GM12878 (cell line): ENCODE results near the gene ZNF689. TPM values are rescaled to one million over a fixed set of nuclear protein-coding genes. Genes with fewer than 3 reads are reported as not detected.
A peak's percentile ranks its signal among the peaks of the same experiment; 100 is the strongest.

Experiments
- ATF3 ChIP-seq: IDR thresholded peaks from 2 replicates; pipeline ENCODE4 v1.6.1; 2011; ENCODE audit warnings: low read depth, mild to moderate bottlenecking, low read length, moderate library complexity, borderline replicate concordance; ENCODE audit errors: extremely low read depth
- IRF4 ChIP-seq: IDR thresholded peaks from 2 replicates; pipeline ENCODE4 v1.6.1; 2011; ENCODE audit warnings: low read depth, low read length
- NR2C2 ChIP-seq: IDR thresholded peaks from 2 replicates; pipeline ENCODE4 v1.6.1; 2011; ENCODE audit warnings: borderline replicate concordance, low read depth; ENCODE audit not compliant: control insufficient read depth, insufficient read length
- REST ChIP-seq: IDR thresholded peaks from 2 replicates; pipeline ENCODE4 v1.6.1; 2012; ENCODE audit warnings: mild to moderate bottlenecking, low read depth, low read length
- polyA plus RNA-seq, 11 experiments: library from polyadenylated mRNA; depleted of rRNA in 4 of 11; unstranded in 6 of 11; stranded (reverse) in 5 of 11; fragments of >200 nt; fragmentation: Nextera tagmentation in 4 of 11; fragmentation: Illumina TruSeq in 1 of 11; extraction: Ambion mirVana in 4 of 11; extraction: Trizol in 1 of 11; gene quantifications; 1 replicate in 1 of 11; 2 replicates in 10 of 11; pipeline versions ENCODE4 v1.2.1 to v1.2.3, GENCODE V29; 2011 to 2016; ENCODE audit warnings: inconsistent platforms in 2 of 11, missing spikeins in 2 of 11, low read depth in 1 of 11
- total RNA-seq, 4 experiments: library from RNA; depleted of rRNA in 3 of 4; stranded (reverse); fragments of >200 nt in 3 of 4; fragmentation: Illumina TruSeq in 1 of 4; extraction: Trizol in 1 of 4; gene quantifications; 2 replicates each; pipeline versions ENCODE4 v1.2.1 to v1.2.3, GENCODE V29; 2013 to 2021

The ZNF689 gene
- total and polyA plus RNA-seq, 10 of the 15 experiments (the other 5 are each of a cell fraction or from before 2014, with no cell fraction given) = 4.7 to 13.2 (median 8.5) TPM

GRCh38 chr16:30651124-30652004 is 41.2 kb upstream of the ZNF689 start (continued):
- TF ChIP-seq ATF3 = no peak; the same call in 1 of the 2 replicates
- TF ChIP-seq IRF4 = no peak
- TF ChIP-seq REST = 0 out of 2 replicates have a peak, but pooled peaks have one; percentile 24
- TF ChIP-seq NR2C2 = no peak
